Uterus (tissue), 4 donors: ENCODE measurements around the gene DCAF5. TPM values are rescaled to one million over a fixed set of nuclear protein-coding genes. Genes with fewer than 3 reads are reported as not detected.

ENCODE experiments used
- DNase-seq, 2 donors: peaks; one replicate each; pipeline ENCODE4 v3.0.0-alpha.2; 2019 to 2020
- H3K27ac ChIP-seq, 2 donors: fragments of 200-600 bp; sonication (generic); 1 replicate in 1 of 2; 2 replicates in 1 of 2; pipeline ENCODE4 v1.5.1; 2016 to 2018
- H3K27me3 ChIP-seq, 2 donors: fragments of 200-600 bp; sonication (generic); one replicate each; pipeline ENCODE4 v1.5.1; 2018 to 2019; ENCODE audit warnings: control low read depth in 1 of 2
- H3K36me3 ChIP-seq, 2 donors: fragments of 200-600 bp; sonication (generic); one replicate each; pipeline ENCODE4 v1.5.1; 2019; ENCODE audit warnings: control low read depth in 1 of 2
- H3K4me1 ChIP-seq, 2 donors: fragments of 200-600 bp; sonication (generic); one replicate each; pipeline ENCODE4 v1.5.1; 2018 to 2019; ENCODE audit warnings: control low read depth in 1 of 2
- H3K4me3 ChIP-seq, 2 donors: fragments of 200-600 bp; sonication (generic); 1 replicate in 1 of 2; 2 replicates in 1 of 2; pipeline ENCODE4 v1.5.1; 2018 to 2019; ENCODE audit warnings: mild to moderate bottlenecking in 1 of 2
- H3K9me3 ChIP-seq, 2 donors: fragments of 200-600 bp; sonication (generic); one replicate each; pipeline ENCODE4 v1.5.1; 2019; ENCODE audit warnings: control low read depth in 1 of 2
- POLR2A ChIP-seq, 2 donors: fragments of 450-650 bp; IDR thresholded peaks; one replicate each; pipeline ENCODE4 v1.6.1; 2016; ENCODE audit warnings: antibody characterized with exemption in 2 of 2, mild to moderate bottlenecking in 1 of 2, moderate library complexity in 1 of 2
- intact Hi-C: fragments of 100-400 bp; cut with DNase I; formaldehyde crosslinking; loops from one replicate; pipeline ENCODE4 v1.15.1; 2023; ENCODE audit warnings: low total_unique reads
- total RNA-seq, 4 donors: library from RNA; depleted of rRNA in 3 of 4; stranded (reverse); fragments of >200 nt in 3 of 4; gene quantifications; one replicate each; pipeline versions ENCODE4 v1.1.0 to v1.2.4, GENCODE V29; 2014 to 2023
- TF ChIP-seq, protein P1 (sequence below), 4 experiments: fragments of 200-600 bp in 2 of 4; fragments of 450-650 bp in 2 of 4; sonication (generic) in 2 of 4; IDR thresholded peaks; one replicate each; pipeline ENCODE4 v1.5.1; 2016 to 2019; ENCODE audit warnings: antibody characterized with exemption in 4 of 4, mild to moderate bottlenecking in 2 of 4, moderate library complexity in 1 of 4
- donor health status: DM: yes; HTN: yes; CAD: no.

Gene DCAF5
- total RNA-seq, 4 donors from 2014 or later = 32.2 to 68.5 (median 60.0) TPM

- DNase-seq = no peak
- Histone ChIP-seq H3K4me3 (no peak overlapping the region), H3K36me3 (no peaks in the 10 kb centered on the region), H3K4me1 (no peaks in the 10 kb centered on the region), H3K9me3 (no peaks in the 10 kb centered on the region), H3K27ac (no peak overlapping the region), H3K27me3 (no peaks in the 10 kb centered on the region)
- intact Hi-C loops = no loop called here
- TF ChIP-seq POLR2A (IDR thresholded peaks at IDR 0.05) = no peak
- TF ChIP-seq, protein P1, sequence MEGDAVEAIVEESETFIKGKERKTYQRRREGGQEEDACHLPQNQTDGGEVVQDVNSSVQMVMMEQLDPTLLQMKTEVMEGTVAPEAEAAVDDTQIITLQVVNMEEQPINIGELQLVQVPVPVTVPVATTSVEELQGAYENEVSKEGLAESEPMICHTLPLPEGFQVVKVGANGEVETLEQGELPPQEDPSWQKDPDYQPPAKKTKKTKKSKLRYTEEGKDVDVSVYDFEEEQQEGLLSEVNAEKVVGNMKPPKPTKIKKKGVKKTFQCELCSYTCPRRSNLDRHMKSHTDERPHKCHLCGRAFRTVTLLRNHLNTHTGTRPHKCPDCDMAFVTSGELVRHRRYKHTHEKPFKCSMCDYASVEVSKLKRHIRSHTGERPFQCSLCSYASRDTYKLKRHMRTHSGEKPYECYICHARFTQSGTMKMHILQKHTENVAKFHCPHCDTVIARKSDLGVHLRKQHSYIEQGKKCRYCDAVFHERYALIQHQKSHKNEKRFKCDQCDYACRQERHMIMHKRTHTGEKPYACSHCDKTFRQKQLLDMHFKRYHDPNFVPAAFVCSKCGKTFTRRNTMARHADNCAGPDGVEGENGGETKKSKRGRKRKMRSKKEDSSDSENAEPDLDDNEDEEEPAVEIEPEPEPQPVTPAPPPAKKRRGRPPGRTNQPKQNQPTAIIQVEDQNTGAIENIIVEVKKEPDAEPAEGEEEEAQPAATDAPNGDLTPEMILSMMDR (IDR thresholded peaks at IDR 0.05) = no peak
These were observed 8.7 kb upstream of the DCAF5 start for GRCh38 chr14:69161590-69161989.

GRCh38 chr14:69156224-69156623, 3.3 kb upstream of the DCAF5 start:
- no peaks in the 10 kb centered on the region for H3K27me3 ChIP-seq
- no peaks in the 10 kb centered on the region for H3K36me3 ChIP-seq
- H3K4me1 ChIP-seq = no peaks in the 10 kb centered on the region
- H3K4me3 ChIP-seq = no peak overlapping the region
- TF ChIP-seq, protein P1 (IDR thresholded peaks at IDR 0.05) = no peak
- TF ChIP-seq POLR2A (IDR thresholded peaks at IDR 0.05) = no peak
- H3K27ac ChIP-seq = no peak overlapping the region
- DNase-seq = no peak
- intact Hi-C loops = no loop called here
- no peaks in the 10 kb centered on the region for H3K9me3 ChIP-seq

GRCh38 chr14:69154779-69155178, 1.9 kb upstream of the DCAF5 start:
- no peaks in the 10 kb centered on the region for H3K9me3 ChIP-seq
- no peak for DNase-seq
- no peak overlapping the region for H3K4me3 ChIP-seq
- no peaks in the 10 kb centered on the region for H3K36me3 ChIP-seq
- intact Hi-C loops = no loop called here
- H3K27ac ChIP-seq = no peak overlapping the region
- H3K4me1 ChIP-seq = peaks cover 0 to 5% of the 10 kb centered on the region in 2 donors
- no peaks in the 10 kb centered on the region for H3K27me3 ChIP-seq
- TF ChIP-seq POLR2A (IDR thresholded peaks at IDR 0.05) = no peak
- TF ChIP-seq, protein P1 (IDR thresholded peaks at IDR 0.05) = no peak

- Histone ChIP-seq H3K27me3 (no peaks in the 10 kb centered on the region), H3K36me3 (no peaks in the 10 kb centered on the region), H3K4me3 (peak overlapping the region; percentile 79 to 97), H3K9me3 (no peaks in the 10 kb centered on the region), H3K4me1 (peaks cover 0 to 5% of the 10 kb centered on the region in 2 donors), H3K27ac (peak overlapping the region; percentile 93 to 100)
- TF ChIP-seq, protein P1 (IDR thresholded peaks at IDR 0.05) = no peak
- no peak for TF ChIP-seq POLR2A (IDR thresholded peaks at IDR 0.05)
- DNase-seq = peak; percentile 26 to 37
- intact Hi-C loops = no loop called here
These were observed 953 bp upstream of the DCAF5 start for GRCh38 chr14:69153873-69154270.

GRCh38 chr14:69153152-69153872, 393 bp upstream of the DCAF5 start:
- H3K4me3 ChIP-seq = peak overlapping the region; percentile 79 to 97
- TF ChIP-seq, protein P1 (IDR thresholded peaks at IDR 0.05) = peak in 3 of 4 experiments; percentile 2 to 40 (median 29)
- peak; percentile 80 to 83 for TF ChIP-seq POLR2A (IDR thresholded peaks at IDR 0.05)
- no peaks in the 10 kb centered on the region for H3K9me3 ChIP-seq
- no peaks in the 10 kb centered on the region for H3K27me3 ChIP-seq
- peaks cover 0 to 5% of the 10 kb centered on the region in 2 donors for H3K4me1 ChIP-seq
- no peaks in the 10 kb centered on the region for H3K36me3 ChIP-seq
- peak overlapping the region; percentile 93 to 100 for H3K27ac ChIP-seq
- no peak for DNase-seq
- intact Hi-C loops = no loop called here
